ENCODE results near the gene GASK1B.

GASK1B gene

DNA sequence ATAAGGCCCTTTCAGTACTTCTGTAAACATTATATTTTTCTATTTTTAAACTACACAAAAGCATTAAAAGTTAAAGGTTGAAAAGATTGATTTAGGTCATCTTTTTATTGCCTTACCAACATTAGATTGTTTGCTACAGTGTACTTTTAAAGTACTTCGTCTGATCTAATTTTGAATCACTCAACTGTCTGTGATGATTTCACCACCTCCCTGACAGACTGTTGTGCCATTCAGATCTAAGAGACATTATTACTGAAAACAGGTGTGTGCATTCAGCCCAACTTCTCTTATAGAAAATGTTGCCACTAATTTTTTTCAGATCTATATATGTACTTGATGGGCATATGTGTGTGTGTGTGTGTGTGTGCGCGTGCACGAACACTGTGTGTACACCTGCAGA is 39.3 kb downstream of the GASK1B start:
- no peak overlapping the region for H3K4me3 Mint-ChIP-seq
- H3K4me1 Mint-ChIP-seq (ENCODE audit: low read depth), result no peaks in the 10 kb centered on the region
- H3K27me3 Mint-ChIP-seq, result no peaks in the 10 kb centered on the region

DNA sequence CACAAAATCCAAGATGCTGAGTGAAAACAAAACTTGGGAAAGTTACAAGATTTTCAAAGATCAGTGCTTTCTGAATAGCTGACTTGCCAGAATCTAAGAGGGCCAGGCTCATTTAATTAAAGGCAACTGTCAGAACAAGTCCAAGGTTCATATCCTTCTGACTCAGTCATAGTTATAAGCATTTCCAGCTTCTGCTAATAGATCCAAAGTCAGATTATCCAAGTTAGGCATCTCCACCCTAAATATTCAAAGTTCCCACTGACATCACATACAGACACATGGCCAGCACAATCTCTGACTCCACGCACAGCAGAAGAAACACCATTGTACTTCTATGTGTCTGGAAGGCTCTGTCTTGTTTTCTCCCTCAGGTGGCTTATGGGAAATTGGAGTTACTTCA is 41.8 kb downstream of the GASK1B start:
- Mint-ChIP-seq H3K27ac (no peak overlapping the region), H3K36me3 (no peaks in the 10 kb centered on the region), H3K4me3 (no peak overlapping the region), H3K4me1 (ENCODE audit: low read depth) (no peaks in the 10 kb centered on the region), H3K9me3 (ENCODE audit: low read depth) (peaks cover 4% of the 10 kb centered on the region), H3K27me3 (no peaks in the 10 kb centered on the region)

More for the DNA sequence above, 39.3 kb downstream of the GASK1B start:
- H3K9me3 Mint-ChIP-seq (ENCODE audit: low read depth), result peaks cover 4% of the 10 kb centered on the region
- H3K36me3 Mint-ChIP-seq, result no peaks in the 10 kb centered on the region
- H3K27ac Mint-ChIP-seq, result no peak overlapping the region

DNA sequence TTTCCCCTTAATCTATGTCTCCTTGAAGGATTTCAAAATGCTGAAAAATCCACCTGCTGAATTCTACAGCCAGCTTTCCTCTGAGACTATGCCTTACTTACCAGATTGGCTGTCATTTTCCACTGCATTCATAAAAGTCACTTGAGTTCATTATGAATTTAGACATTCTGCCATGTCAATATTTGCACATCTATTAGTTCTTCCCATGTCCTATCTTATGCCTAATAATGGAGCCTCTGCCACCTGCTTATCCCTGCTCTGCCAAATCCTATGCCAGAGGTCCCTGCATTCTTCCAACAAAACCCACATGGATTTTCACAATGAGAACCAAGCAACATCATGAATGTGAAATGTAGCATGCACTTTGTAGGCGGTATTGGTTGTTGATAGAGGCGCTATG is 42.6 kb downstream of the GASK1B start:
- H3K27me3 Mint-ChIP-seq, result no peaks in the 10 kb centered on the region
- no peak overlapping the region for H3K4me3 Mint-ChIP-seq
- no peaks in the 10 kb centered on the region for H3K4me1 Mint-ChIP-seq (ENCODE audit: low read depth)
- H3K36me3 Mint-ChIP-seq, result no peaks in the 10 kb centered on the region
- no peak overlapping the region for H3K27ac Mint-ChIP-seq
- H3K9me3 Mint-ChIP-seq (ENCODE audit: low read depth), result peaks cover 4% of the 10 kb centered on the region

DNA sequence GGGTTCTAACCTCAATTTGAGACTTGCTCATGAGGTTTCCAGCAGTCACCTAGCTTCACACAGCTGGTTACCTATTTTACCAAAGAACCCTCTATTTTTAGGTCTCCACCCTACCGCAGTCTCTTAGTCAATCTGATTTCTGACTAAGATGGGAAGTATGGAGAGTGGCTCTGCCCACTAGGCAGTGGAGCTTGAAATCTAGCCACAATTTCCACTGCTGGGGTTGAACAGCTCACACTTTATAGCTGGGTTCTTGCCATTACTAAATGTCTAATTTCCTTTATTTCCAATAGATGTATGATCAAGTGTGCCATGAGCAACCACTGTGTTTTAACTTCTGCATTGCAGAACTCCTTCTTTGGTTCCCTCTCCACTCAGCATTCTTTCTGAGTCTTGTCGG is 43.1 kb downstream of the GASK1B start:
- Mint-ChIP-seq H3K27ac (no peak overlapping the region), H3K4me1 (ENCODE audit: low read depth) (no peaks in the 10 kb centered on the region), H3K4me3 (no peak overlapping the region), H3K36me3 (no peaks in the 10 kb centered on the region), H3K27me3 (no peaks in the 10 kb centered on the region), H3K9me3 (ENCODE audit: low read depth) (peaks cover 4% of the 10 kb centered on the region)

DNA sequence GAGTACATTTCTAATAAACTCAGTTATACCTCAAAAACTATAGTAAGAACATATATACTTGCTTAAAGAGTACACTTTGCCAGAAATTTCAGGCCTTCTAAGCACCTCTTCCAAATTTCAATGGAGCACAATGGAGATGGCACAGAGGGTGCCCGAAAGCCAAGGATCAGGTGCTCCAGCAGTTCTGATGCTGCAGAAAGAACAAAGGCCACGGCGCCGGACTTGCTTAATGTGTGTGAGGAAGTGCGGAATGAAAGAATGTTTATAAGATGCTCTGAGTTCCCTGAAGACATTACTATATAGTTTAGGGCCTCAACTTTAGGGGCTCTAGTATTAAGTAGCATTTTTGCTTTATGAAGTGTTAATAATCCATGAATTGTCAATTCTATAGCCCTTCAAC is 44.3 kb downstream of the GASK1B start:
- Mint-ChIP-seq H3K27me3 (no peaks in the 10 kb centered on the region), H3K27ac (no peak overlapping the region), H3K4me3 (no peak overlapping the region), H3K4me1 (ENCODE audit: low read depth) (no peaks in the 10 kb centered on the region), H3K9me3 (ENCODE audit: low read depth) (peaks cover 4% of the 10 kb centered on the region), H3K36me3 (no peaks in the 10 kb centered on the region)

DNA sequence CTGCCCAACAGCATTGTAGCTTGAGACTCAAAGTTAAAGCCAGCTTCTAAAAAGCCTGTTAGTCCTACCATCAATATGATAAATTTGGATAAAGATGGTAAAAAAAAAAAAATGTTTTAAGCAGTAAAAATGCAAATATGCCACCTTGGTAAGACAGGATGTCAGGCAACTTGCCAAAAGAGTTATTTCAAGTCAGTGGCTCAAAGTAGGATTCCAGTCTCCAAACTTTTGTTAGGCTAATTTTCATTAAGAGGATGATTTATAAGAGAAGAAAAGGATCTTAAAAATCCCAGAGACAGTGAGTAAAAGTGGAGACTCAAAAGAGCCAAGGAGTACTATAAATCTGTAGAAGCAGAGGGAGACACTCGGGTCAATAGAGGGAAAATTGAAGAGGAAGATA is 47.5 kb downstream of the GASK1B start:
- H3K36me3 Mint-ChIP-seq, result no peaks in the 10 kb centered on the region
- H3K9me3 Mint-ChIP-seq (ENCODE audit: low read depth), result peaks cover 2% of the 10 kb centered on the region
- no peaks in the 10 kb centered on the region for H3K27me3 Mint-ChIP-seq
- no peak overlapping the region for H3K27ac Mint-ChIP-seq
- H3K4me3 Mint-ChIP-seq, result no peak overlapping the region
- no peaks in the 10 kb centered on the region for H3K4me1 Mint-ChIP-seq (ENCODE audit: low read depth)

Measured in activated naive CD8-positive, alpha-beta T cell (primary cell).